Nucleus accumbens (tissue), 56 donors: ENCODE data around the gene OR8B3.

Experiments
- DNase-seq, 56 donors: peaks; one replicate each; lab custom pipeline; 2025; lab: John Stamatoyannopoulos, UW

The OR8B3 gene

GRCh38 chr11:124376280-124376679, 22.5 kb downstream of the OR8B3 start:
- DNase-seq: no peak

DNA sequence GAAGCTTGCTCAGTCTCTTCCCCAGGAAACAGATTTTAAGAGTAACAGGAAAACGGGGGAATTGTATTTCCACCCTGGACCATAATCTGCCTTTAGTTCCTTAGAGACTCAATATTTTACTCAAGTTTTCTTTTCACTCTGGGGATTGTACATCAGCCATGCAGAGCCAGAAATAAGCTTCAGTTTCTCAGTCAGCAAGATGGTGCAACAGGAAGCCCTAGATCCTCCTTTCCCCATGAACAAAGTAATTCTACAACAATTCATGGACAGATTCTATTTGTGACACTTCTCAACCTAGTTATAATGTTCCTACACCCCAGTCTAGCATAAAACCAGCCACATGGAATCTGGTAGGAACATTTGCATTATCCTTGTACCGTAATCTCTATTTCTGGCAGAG, 39.3 kb downstream of the OR8B3 start:
- no peak for DNase-seq

DNA sequence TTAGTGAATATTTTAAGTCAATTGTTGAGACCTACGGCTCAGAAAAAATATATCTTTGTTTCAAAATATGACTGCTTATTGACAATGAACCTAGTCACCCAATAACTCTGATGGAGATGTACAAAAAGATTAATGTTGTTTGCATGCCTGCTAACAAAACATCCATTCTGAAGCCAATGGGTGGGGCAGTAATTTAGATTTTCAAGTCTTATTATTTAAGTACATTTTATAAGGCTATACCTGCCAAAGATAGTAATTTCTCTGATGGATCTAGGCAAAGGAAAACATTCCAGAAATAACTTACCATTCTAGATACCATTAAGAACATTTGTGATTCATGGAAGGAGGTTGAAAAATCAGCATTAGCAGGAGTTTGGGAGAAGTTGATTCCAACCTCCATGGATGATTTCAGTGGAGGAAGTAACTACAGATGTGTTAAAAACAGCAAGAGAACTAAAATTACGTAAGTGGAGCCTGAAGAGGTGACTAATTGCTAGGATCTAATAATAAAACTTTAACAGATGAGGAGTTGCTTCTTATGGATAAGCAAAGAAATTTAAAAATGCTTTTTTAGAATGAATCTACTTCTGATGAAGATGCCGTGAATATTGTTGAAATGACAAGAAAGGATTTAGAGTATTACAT, 52.4 kb downstream of the OR8B3 start:
- no peak for DNase-seq
